Astrocyte of the spinal cord (primary cell): Measurements from ENCODE around the gene CXCL16.

Source experiments
- DNase-seq: peaks from one replicate; pipeline ENCODE4 v3.0.0; 2011; ENCODE audit warnings: low read depth, low spot score
- H3K4me3 ChIP-seq: 2 replicates; pipeline ENCODE4 v1.5.1; 2011; ENCODE audit warnings: low read depth, mild to moderate bottlenecking, low read length, moderate library complexity
- in situ Hi-C: cut with HindIII; loops from 2 replicates; pipeline ENCODE4 v1.10.0; 2017; ENCODE audit warnings: low sequenced_read_pairs
- TF ChIP-seq, protein P1 (sequence below): IDR thresholded peaks from 2 replicates; pipeline ENCODE4 v1.5.1; 2012; ENCODE audit warnings: low read depth, mild to moderate bottlenecking, low read length, inconsistent platforms

The CXCL16 gene

DNA sequence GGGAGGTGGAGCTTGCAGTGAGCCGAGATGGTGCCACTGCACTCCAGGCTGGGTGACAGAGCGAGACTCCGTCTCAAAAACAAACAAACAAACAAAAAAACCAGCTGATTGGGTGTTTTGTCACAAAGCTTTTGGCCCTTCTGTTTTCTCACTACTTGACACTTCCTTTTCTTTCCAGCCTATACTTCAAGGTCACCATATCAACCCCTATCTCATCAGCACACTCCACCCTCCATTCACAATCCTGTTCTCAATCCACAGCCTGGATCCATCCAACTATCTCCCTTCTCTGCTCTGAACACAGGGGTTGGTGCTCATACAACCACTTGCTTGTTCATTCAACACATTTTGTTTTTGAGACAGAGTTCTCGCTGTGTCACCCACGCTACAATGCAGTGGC, 15.1 kb downstream of the CXCL16 start:
- no peak overlapping the region for H3K4me3 ChIP-seq
- DNase-seq: no peak
- in situ Hi-C loops: no loop called here
- TF ChIP-seq, protein P1, sequence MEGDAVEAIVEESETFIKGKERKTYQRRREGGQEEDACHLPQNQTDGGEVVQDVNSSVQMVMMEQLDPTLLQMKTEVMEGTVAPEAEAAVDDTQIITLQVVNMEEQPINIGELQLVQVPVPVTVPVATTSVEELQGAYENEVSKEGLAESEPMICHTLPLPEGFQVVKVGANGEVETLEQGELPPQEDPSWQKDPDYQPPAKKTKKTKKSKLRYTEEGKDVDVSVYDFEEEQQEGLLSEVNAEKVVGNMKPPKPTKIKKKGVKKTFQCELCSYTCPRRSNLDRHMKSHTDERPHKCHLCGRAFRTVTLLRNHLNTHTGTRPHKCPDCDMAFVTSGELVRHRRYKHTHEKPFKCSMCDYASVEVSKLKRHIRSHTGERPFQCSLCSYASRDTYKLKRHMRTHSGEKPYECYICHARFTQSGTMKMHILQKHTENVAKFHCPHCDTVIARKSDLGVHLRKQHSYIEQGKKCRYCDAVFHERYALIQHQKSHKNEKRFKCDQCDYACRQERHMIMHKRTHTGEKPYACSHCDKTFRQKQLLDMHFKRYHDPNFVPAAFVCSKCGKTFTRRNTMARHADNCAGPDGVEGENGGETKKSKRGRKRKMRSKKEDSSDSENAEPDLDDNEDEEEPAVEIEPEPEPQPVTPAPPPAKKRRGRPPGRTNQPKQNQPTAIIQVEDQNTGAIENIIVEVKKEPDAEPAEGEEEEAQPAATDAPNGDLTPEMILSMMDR: no peak

DNA sequence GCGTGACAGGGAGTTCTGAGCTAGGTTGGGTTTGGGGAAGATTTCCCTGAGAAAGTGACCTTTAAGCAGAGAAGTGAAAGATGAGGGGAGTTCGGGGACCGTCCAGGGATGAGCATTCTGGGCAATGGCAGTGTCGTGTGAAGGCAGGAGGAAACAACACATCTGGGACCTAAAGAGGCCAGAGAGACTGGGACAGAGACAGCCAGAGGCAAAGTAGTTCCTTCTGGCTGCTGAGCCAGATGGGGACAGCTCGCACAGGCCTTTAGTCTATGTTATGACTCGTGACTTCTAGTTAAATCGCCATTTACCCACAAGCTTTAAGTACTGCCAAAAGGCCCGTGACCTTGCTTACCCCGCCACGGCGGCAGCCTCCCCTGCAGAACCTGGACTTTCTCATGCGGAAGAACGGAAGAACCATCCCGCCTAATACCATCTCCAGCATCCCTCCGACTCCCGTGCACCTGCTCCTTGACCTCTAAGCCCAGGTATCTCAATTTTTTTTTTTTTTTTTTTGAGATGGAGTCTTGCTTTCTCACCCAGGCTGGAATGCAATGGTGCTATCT, 17.0 kb downstream of the CXCL16 start:
- in situ Hi-C loops: no loop called here
- DNase-seq: no peak
- no peak overlapping the region for H3K4me3 ChIP-seq
- TF ChIP-seq, protein P1: no peak

DNA sequence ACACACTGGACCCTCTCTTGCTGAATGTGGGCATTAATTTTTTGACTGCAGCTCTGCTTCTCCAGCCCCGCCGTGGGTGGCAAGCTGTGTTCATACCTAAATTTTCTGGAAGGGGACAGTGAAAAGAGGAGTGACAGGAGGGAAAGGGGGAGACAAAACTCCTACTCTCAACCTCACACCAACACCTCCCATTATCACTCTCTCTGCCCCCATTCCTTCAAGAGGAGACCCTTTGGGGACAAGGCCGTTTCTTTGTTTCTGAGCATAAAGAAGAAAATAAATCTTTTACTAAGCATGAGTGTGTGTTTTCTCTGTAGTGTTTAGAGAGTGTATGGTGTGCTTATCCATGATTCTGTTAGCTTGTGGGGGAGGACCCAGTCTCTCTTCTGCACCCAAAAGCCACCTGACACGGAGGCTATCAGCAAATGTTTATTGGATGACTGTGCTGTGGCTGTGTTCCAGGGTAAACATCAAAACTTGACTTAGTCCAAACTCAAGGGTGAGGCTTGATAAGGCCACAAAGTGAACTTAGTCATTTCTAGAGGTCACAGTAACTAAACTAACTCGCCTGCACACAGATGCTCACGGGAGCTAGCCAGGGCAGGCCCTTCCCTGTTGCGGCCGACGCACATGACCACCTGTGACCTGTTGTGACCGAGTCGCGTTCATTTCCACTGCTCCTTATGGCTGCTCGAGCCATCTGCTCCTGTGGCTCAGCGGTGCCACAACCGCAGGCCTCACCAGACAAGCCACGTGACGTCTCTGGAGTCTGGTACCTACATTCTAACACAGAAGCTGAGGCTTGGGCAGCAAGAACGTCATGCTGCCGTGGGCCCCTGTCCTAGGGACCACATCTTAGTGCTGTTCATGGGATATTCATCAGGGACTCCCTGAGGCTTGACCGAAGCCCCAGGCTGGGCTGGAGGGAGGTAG, 18.3 kb downstream of the CXCL16 start:
- in situ Hi-C loops: no loop called here
- H3K4me3 ChIP-seq: no peak overlapping the region
- TF ChIP-seq, protein P1: no peak
- DNase-seq: peak; percentile 6

DNA sequence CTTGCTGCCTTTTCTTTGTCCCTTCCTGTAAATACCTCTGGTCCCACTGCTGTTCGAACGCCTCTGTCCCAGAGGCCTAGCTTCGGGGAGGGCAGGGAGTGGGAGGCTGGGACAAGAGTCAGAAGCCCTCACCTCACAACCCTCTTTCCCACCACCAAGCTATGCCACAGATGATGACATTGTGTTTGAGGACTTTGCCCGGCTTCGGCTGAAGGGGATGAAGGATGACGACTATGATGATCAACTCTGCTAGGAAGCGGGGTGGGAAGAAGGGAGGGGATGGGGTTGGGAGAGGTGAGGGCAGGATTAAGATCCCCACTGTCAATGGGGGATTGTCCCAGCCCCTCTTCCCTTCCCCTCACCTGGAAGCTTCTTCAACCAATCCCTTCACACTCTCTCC, 18.9 kb downstream of the CXCL16 start:
- no peak for DNase-seq
- TF ChIP-seq, protein P1: no peak
- in situ Hi-C loops: no loop called here
- H3K4me3 ChIP-seq: no peak overlapping the region

DNA sequence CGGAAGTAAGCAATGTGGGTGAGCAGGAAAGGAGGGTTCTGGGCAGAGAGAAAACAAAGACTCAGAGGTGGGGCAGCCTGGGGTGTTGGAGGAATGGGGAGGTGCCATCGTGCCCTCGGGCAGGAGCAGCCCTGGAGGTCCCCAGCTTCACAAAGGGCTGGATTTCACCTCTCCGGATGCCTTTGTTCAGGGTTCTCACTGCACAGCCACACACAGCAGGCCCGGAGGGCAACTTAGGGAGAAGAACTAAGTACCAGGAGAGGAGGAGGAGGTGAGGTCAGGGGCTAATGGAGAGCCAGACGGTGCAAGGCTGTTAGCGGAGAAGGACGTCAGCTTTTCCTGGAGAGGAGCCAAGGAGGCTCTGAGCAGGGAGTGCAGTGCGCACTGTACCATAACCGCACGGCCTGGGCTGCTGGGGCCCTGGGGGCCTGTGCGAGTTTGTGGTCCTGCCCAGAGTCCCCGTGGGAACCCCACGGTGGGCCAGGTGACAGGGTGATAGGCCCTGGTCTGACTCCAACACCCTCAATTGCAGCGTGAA, 20.0 kb downstream of the CXCL16 start:
- DNase-seq: no peak
- in situ Hi-C loops: no loop called here
- no peak overlapping the region for H3K4me3 ChIP-seq
- TF ChIP-seq, protein P1: no peak

DNA sequence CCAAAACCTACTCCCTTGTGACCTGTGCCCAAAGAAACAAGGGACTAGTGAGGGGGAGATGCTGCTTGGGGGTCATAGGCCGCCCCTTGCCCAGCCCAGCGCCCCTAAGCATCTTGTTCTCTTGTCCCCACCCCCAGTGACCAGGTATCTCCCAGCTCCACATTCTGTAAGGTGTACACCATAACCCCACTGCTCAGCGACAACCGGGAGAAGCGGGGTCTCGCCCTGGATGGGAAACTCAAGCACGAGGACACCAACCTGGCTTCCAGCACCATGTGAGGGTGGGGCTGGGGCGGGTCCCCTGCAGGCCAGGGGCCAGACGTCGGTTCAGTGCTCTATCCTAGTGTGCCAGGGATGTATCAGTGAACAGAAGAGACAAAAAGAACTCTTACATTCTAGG, 20.6 kb downstream of the CXCL16 start:
- no peak for DNase-seq
- in situ Hi-C loops: no loop called here
- TF ChIP-seq, protein P1: no peak
- H3K4me3 ChIP-seq: no peak overlapping the region
